ENCODE data around the gene PCDHB14. TPM values are rescaled to one million over a fixed set of nuclear protein-coding genes. Genes with fewer than 3 reads are reported as not detected.
A peak's percentile ranks its signal among the peaks of the same experiment; 100 is the strongest.
"Not testable (repeated sequence)": the region's sequence is repeated elsewhere in the genome, so short reads cannot be mapped to it uniquely, and the experiment has no call there.

PCDHB14 gene
- total RNA-seq, 1 donor from 2014 or later, result 1.4 TPM

GRCh38 chr5:141210281-141210680, 12.9 kb upstream of the PCDHB14 start:
- DNase-seq (ENCODE audit: low read depth in 2 of 2), result not testable (repeated sequence)

- DNase-seq (ENCODE audit: low read depth in 2 of 2), result not testable (repeated sequence)
These were observed 12.3 kb upstream of the PCDHB14 start for GRCh38 chr5:141210849-141211248.

GRCh38 chr5:141213656-141214339, 9.3 kb upstream of the PCDHB14 start, which contains the start of gene PCDHB13:
Gene PCDHB13 (plus strand): TSS chr5:141213919. CDS start chr5:141214124, 205 bp downstream.
- DNase-seq (ENCODE audit: low read depth in 2 of 2), result peak; percentile 68 to 72

- not testable (repeated sequence) for DNase-seq (ENCODE audit: low read depth in 2 of 2)
These were observed 8.6 kb upstream of the PCDHB14 start for GRCh38 chr5:141214583-141214982.

GRCh38 chr5:141215504-141215903, 7.6 kb upstream of the PCDHB14 start:
- not testable (repeated sequence) for DNase-seq (ENCODE audit: low read depth in 2 of 2)

GRCh38 chr5:141216035-141216434, 7.1 kb upstream of the PCDHB14 start:
- not testable (repeated sequence) for DNase-seq (ENCODE audit: low read depth in 2 of 2)

GRCh38 chr5:141224844-141225243, 1.7 kb downstream of the PCDHB14 start:
- DNase-seq (ENCODE audit: low read depth in 2 of 2), result not testable (repeated sequence)

- DNase-seq (ENCODE audit: low read depth in 2 of 2), result not testable (repeated sequence)
These were observed 2.3 kb downstream of the PCDHB14 start for GRCh38 chr5:141225421-141225820.

GRCh38 chr5:141234109-141234667, 11.0 kb downstream of the PCDHB14 start:
- DNase-seq (ENCODE audit: low read depth in 2 of 2), result peak; percentile 5 to 16

- not testable (repeated sequence) for DNase-seq (ENCODE audit: low read depth in 2 of 2)
These were observed 12.8 kb downstream of the PCDHB14 start for GRCh38 chr5:141235922-141236321.

GRCh38 chr5:141236516-141237313, 13.6 kb downstream of the PCDHB14 start:
- DNase-seq (ENCODE audit: low read depth in 2 of 2), result no peak

- DNase-seq (ENCODE audit: low read depth in 2 of 2), result no peak
These were observed 18.4 kb downstream of the PCDHB14 start for GRCh38 chr5:141241496-141241895.

GRCh38 chr5:141245250-141245717, 22.1 kb downstream of the PCDHB14 start, which contains the start of gene PCDHB15:
Gene PCDHB15 (plus strand): TSS chr5:141245395. CDS start chr5:141245579, 184 bp downstream.
- peak; percentile 1 to 6 for DNase-seq (ENCODE audit: low read depth in 2 of 2)

GRCh38 chr5:141246971-141247370, 23.8 kb downstream of the PCDHB14 start:
- DNase-seq (ENCODE audit: low read depth in 2 of 2), result not testable (repeated sequence)

- not testable (repeated sequence) for DNase-seq (ENCODE audit: low read depth in 2 of 2)
These were observed 24.3 kb downstream of the PCDHB14 start for GRCh38 chr5:141247434-141247833.

- DNase-seq (ENCODE audit: low read depth in 2 of 2), result no peak
These were observed 27.4 kb downstream of the PCDHB14 start for GRCh38 chr5:141250576-141250975.

- no peak for DNase-seq (ENCODE audit: low read depth in 2 of 2)
These were observed 35.3 kb downstream of the PCDHB14 start for GRCh38 chr5:141258464-141258863.

- DNase-seq (ENCODE audit: low read depth in 2 of 2), result no peak
These were observed 35.8 kb downstream of the PCDHB14 start for GRCh38 chr5:141258948-141259347.

GRCh38 chr5:141260458-141261237, 37.5 kb downstream of the PCDHB14 start:
- DNase-seq (ENCODE audit: low read depth in 2 of 2), result peak; percentile 14

- no peak for DNase-seq (ENCODE audit: low read depth in 2 of 2)
These were observed 38.0 kb downstream of the PCDHB14 start for GRCh38 chr5:141261238-141261546.

GRCh38 chr5:141269195-141269594, 46.1 kb downstream of the PCDHB14 start:
- no peak for DNase-seq (ENCODE audit: low read depth in 2 of 2)
